Measurements from ENCODE around the gene G2E3.

- TF ChIP-seq CTCF (IDR thresholded peaks at IDR 0.05), result peak; percentile 14 to 74 (median 48)
- TF ChIP-seq POLR2A (IDR thresholded peaks at IDR 0.05), result no peak
Observed at GRCh38 chr14:30656190-30656632, 97.3 kb downstream of the G2E3 start.
